GM19099 (cell line): ENCODE results near the gene ZNF654.

ENCODE experiments used
- POLR2A ChIP-seq: IDR thresholded peaks from 3 replicates; pipeline ENCODE4 v1.6.1; 2011; ENCODE audit warnings: low read depth; ENCODE audit not compliant: insufficient read length; ENCODE audit errors: extremely low read depth

ZNF654 gene

DNA sequence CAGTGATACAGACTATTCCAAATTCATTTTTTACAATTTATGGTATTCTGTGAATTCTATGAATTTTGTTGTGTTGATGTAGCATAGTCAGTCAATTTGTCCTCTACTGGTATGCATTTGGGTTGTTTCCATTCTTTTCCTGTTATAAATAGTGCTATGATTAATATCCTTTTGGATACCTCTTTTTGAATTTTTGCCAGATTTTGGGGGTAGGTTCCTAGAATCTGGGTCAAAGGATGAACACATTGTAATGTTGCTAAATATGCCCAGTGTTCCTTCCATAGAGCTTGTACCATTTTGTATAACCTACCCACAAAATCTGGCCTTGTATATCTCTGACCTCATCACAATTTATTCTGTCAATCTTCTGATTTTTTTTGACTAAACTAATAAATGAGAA lies 46.3 kb downstream of the ZNF654 start:
- TF ChIP-seq POLR2A: no peak

DNA sequence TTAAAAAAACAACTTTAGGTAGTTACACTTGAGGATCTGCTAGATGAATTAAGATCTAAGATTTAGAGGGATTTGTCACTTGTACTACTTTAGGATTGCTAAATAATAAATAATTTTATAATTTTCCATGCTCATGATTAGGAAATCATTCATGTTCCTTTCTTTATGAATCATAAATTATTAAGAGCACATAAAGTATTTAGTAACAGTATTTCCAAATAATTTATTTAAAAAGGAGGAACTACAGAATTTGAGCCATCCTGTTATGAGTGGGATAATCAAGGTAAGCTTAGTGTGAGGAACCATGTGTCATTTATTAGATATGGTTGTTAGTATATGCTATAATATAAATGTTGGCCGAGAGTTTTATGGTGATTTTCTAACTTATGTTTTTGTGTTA lies 53.2 kb downstream of the ZNF654 start:
- TF ChIP-seq POLR2A: no peak

DNA sequence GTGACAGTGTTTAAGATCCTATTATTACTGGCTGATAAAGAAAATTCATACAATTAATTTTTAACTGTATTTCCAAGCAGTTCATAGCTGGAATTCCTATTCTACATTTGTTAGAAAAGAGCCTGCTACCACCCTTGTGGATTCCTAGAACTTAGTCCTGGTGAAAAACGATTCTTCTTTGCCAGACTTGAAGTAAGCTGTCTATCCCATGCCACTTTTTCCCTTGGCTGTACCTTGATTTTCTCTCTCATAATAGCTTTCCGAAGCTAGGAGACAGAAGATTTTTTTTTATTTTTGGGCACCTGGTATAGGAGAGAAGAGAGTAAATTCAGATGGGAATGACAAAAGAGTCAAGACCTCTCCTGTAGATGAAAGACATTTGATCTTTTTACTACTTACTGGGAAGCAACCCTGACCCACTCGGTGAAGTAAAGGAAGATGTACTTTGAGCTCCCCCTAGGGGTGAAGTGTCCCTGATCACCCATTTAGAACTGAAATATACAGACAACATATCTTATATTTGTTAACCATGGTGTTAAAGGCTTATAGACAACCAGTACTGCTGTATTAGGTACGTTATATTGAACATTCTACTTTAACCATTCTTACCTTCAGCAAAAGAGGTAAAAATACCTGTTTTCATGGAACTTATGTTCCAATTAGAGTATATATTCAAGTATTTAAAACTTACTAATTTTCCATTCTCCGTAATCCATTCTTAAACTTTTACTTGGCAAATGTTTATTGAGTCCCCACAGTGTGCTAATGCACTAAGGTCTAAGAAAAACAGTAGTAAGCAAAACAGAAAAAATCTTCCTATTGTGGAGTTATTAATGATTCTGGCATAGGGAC lies 54.5 kb downstream of the ZNF654 start:
- no peak for TF ChIP-seq POLR2A

DNA sequence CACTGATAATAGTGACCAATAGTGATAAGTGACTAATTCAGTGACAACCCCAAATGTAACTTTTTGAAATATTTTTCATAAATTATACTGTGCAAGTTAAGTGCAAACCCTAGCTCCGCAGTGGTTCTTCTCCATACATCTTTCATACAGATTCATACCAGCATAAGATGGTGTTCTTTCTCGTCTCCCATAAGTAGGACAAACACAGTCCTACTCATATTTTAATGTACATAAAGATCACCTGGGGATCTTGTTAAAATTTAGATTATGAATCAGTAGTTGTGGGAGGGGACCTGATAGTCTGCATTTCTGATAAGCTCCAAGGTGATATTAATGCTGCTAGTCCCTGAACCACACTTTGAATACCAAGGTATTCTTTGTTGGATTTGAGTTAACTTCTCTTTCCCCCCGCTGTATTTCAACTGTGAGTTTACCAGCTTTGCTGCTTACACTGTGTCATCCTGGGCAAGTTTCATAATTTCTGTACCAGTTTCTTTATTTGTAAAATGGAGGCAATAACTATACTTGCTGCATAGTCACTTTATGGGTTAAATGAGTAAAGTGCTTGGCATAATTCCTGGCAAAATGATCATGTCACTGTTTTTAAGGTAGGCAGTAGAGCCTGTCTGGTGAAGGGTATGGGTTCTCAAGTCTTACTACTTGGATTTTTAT lies 56.0 kb downstream of the ZNF654 start:
- no peak for TF ChIP-seq POLR2A

DNA sequence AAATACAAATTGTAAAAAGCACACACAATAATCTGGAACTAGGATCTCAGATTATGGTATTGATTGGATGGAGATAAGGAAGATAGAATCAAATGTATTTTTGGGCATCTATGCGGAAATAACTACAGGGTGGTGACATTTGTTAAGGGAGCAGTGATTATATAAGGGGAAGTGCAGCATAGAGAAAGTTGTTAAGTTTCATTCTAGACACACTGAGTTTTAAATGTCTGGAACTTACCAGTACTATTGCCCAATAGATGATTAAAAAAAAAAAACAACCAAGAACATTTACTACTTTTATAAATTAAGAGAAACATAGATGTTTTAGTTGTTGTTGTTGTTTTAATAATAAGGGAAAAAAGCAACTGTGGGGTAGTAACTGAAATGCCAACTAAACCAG lies 58.6 kb downstream of the ZNF654 start:
- no peak for TF ChIP-seq POLR2A

DNA sequence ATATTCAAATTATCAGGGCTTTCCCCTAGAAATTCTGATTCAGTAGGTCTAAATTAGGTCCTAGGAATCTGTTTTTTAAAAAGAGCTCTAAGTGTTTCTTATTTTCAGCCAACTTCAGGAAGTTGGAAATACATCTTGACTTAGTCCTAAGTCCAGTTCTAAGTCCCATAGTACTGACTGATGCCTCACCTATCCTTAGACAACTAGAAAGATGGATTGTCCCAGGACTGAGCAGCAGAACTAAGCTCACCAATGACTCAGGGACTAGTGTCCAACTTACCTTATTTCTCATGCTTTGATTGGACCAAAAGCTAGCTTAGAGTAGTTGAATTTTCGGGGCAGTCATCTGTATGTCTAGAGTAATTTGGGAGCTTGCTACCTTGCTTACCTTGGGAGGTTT lies 64.5 kb downstream of the ZNF654 start:
- no peak for TF ChIP-seq POLR2A

DNA sequence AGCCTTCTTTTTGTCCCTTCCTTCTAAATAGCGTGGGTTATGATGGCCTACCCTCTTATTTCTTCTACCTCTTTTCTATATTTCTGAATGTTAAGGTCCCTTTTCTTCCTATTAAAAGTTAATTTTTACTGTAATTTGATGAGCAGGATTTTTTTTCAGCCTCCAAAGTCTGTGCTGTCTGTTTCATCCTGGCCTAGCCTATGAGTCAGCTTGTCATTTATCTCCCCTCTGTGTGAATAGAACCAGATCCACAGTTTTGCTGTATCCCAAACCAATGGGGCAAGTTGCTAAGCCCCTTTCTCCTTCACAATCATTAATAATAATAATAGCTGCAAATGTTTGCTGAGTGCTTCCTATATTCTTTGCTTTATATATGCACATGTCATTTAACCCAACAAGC lies 72.6 kb downstream of the ZNF654 start:
- no peak for TF ChIP-seq POLR2A

DNA sequence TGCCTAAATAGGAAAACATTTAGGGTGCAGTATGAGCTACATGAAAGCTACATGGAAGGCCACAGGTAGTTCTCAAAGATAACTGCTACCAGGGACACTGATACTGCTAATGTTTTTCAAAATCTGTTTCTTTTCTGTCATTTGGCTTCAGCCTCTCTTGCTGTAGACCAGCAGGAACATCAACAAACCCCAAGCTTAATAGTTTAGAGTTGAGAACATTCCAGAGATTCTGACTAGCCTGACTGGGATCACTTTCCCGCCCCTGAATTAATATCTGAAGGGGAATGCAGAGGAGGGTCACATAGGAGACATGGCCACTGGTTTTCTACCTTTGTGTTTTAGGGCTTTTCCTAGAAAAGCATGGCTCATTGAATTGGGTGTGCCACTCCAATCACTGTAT lies 73.8 kb downstream of the ZNF654 start:
- no peak for TF ChIP-seq POLR2A

DNA sequence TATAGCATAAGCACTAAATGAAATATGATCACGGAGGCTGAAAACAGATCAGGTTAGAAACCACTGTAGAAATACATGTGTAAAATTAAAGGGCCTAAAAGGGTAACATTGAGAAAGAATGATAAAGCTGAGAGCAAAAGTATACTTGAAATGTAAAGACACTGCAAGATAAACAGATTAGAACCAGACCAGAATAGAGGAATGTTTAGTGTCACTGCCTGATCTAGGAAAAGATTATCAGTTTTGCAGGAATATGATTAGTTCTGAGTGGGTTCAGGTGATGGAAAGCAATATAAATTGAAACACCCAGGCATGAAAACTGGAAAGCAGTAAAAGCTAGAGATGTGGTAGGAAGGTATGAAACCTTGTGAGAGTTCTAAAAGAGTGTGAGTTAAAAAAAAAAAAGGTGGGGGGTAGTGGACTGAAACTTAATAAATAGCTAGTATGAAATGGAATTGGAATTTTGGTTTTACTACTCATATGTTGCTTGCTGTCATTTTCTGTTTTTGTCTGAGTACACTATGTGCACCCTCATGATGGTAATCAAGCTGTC lies 74.7 kb downstream of the ZNF654 start:
- TF ChIP-seq POLR2A: no peak

DNA sequence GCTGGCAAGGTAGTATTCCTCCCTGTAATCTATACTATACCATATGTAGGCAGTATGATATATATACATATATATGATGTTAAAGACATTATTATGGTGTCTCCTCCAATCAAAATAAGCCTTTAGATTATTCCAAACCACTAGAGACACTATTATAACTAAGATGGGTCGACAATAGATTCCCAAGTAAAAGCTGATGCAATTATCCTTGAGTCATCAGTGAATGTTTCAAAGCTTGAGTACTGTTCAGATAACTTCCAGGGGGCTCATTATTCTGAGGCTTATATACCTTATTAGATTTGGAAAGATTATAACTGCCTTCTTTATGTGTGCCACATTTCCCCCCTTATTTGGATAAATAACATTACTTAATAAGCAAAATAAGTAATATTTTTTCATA lies 78.8 kb downstream of the ZNF654 start:
- no peak for TF ChIP-seq POLR2A

DNA sequence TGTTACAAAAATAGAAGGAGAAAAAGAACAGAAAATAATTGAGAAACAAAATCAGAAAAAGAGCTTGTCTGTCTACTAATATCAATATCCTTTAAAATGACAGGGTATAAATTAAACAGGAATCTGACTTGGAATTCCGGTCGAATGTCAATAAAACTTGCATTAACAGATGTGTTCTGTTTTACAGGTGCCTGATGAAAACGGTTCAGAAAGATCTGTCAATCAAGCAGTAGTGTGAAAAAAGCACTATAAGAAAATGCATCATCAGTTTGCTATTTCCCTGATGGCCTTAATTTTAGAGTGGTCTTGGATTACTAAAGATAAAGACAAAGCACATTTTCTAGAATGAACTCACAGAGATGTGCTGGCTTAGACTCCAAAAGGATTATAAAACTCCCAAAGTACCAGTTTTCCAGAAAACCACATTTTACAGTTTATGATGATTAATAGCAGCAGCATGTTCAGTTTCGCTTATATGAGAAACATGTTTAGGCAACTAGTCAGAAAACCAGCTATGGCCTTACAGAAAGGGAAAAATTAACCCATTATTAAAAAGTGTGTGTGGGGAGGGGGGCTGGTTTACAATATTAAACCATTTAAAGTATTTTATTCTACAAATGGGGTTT lies 82.5 kb downstream of the ZNF654 start:
- TF ChIP-seq POLR2A: no peak

DNA sequence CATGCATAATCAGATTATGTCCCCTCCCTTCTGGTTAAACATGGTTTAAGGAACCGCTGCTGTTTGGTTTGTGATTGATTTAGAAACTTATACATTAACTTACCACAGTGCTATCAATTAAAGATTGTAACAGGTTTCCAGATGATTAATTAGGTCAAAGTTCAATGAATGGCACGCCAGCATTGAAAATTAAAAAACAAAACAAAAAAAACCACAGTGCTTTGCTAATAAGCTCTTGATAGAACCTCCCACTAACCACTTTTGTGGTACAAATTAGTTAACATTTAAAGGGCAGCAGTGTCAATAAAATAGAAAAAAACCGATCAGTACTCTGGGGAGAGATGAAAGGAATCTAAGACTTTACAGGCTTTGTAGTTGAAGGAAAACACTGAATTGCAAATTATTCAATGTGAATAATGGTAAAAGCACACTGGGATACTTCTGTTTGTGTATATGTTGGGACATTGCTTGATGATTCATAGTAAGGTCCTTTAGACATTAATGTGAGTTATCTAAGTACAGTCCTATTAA lies 83.1 kb downstream of the ZNF654 start:
- no peak for TF ChIP-seq POLR2A

DNA sequence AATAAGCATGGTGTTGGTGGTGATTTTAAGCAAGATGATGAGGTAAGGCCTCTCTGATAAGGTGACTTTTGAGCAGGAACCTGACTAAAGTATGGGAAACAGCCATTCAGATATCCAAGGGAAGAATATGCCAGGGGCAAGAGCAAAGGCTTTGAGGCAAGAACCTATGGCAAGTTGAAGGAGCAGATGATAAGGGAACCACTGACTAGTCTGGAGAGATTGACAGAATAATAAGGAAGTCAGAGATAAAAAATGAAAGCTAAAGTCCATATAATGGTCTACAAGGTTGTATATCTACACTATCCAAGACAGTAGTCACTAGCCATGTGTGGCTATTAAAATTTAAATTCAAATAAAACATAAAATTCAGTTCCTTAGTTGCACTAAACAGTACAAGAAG lies 88.2 kb downstream of the ZNF654 start:
- TF ChIP-seq POLR2A: no peak

DNA sequence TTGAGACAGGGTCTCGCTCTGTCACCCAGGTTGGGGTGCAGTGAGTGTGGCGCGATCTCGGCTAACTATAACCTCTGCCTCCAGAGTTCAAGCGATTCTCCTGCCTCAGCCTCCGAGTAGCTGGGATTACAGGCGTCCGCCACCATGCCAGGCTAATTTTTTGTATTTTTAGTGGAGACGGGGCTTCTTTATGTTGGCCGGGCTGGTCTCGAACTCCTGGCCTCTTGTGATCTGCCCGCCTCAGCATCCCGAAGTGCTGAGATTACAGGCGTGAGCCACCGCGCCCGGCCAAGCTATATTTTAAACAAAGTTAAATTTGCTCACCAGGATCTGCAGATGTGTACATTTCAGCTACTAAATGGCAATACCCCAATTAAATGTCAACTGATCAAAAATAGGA lies 89.6 kb downstream of the ZNF654 start:
- no peak for TF ChIP-seq POLR2A

DNA sequence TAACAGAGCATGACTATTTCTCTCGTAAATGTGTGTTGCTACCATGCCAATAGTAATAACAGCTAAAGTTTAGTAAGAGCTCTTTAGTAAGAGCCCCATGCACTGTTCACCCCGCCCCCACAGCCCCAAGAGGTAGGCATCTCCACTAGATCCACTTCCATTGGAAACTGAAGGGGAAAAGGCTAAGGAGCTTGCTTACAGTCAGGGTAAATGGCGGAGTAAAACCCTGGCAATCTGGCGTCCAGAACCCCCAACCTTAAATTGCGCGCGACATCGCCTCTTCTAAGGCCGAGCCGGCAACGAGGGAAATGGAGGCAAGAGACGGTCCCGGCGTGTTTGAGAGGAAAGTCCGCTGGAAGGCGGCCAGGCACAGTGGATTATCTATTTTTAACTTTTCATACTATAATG lies 90.0 kb downstream of the ZNF654 start:
- TF ChIP-seq POLR2A: no peak
